Measurements from ENCODE around the gene BCAP31.

DNA sequence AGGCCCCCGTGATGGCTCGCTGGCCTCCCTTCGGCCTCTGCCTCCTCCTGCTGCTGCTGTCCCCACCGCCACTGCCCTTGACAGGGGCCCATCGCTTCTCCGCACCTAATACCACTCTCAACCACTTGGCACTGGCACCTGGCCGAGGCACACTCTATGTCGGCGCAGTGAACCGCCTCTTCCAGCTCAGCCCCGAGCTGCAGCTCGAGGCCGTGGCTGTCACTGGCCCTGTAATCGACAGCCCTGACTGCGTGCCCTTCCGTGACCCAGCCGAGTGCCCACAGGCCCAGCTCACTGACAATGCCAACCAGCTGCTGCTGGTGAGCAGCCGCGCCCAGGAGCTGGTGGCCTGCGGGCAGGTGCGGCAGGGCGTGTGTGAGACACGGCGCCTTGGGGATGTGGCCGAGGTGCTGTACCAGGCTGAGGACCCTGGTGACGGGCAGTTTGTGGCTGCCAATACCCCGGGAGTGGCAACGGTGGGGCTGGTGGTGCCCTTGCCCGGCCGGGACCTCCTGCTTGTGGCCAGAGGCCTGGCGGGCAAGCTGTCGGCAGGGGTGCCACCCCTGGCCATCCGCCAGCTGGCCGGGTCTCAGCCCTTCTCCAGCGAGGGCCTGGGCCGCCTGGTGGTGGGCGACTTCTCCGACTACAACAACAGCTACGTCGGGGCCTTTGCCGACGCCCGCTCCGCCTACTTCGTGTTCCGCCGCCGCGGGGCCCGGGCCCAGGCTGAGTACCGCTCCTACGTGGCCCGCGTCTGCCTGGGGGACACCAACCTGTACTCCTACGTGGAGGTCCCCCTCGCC is 42.9 kb upstream of the BCAP31 start:
- TF ChIP-seq, protein P1, sequence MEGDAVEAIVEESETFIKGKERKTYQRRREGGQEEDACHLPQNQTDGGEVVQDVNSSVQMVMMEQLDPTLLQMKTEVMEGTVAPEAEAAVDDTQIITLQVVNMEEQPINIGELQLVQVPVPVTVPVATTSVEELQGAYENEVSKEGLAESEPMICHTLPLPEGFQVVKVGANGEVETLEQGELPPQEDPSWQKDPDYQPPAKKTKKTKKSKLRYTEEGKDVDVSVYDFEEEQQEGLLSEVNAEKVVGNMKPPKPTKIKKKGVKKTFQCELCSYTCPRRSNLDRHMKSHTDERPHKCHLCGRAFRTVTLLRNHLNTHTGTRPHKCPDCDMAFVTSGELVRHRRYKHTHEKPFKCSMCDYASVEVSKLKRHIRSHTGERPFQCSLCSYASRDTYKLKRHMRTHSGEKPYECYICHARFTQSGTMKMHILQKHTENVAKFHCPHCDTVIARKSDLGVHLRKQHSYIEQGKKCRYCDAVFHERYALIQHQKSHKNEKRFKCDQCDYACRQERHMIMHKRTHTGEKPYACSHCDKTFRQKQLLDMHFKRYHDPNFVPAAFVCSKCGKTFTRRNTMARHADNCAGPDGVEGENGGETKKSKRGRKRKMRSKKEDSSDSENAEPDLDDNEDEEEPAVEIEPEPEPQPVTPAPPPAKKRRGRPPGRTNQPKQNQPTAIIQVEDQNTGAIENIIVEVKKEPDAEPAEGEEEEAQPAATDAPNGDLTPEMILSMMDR (conservative IDR thresholded peaks at IDR 0.05; ENCODE audit: low read length): no peak
- no peak for TF ChIP-seq EZH2phosphoT487 (IDR thresholded peaks at IDR 0.05; ENCODE audit: borderline replicate concordance, low read depth, low read length)

Measured in OCI-LY7 (cell line).